Kidney (tissue), 14 donors: ENCODE measurements around the gene IER3. TPM values are rescaled to one million over a fixed set of nuclear protein-coding genes. Genes with fewer than 3 reads are reported as not detected.
A peak's percentile ranks its signal among the peaks of the same experiment; 100 is the strongest.
"Not testable (repeated sequence)": the region's sequence is repeated elsewhere in the genome, so short reads cannot be mapped to it uniquely, and the experiment has no call there.

Experiments
- DNase-seq, 5 donors: peaks; one replicate each; pipeline ENCODE4 v3.0.0-alpha.2; 2013 to 2020
- FAIRE-seq: peaks from 2 replicates; lab custom pipeline; 2012; peaks lifted over from hg19 to GRCh38; lab: Jason Lieb, UNC
- H3K27ac ChIP-seq, 2 donors: one replicate each; pipeline ENCODE4 v1.7.0; 2013; ENCODE audit warnings: low read depth in 2 of 2, low read length in 2 of 2, inconsistent platforms in 1 of 2
- H3K27me3 ChIP-seq: one replicate; pipeline ENCODE4 v1.7.1; 2013; ENCODE audit warnings: low read length, inconsistent platforms; ENCODE audit not compliant: control insufficient read depth, insufficient read depth
- H3K36me3 ChIP-seq, 3 donors: one replicate each; pipeline versions ENCODE4 v1.7.0 to v1.7.1; 2013; ENCODE audit warnings: low read length in 3 of 3, control low read depth in 1 of 3, inconsistent platforms in 1 of 3; ENCODE audit not compliant: insufficient read depth in 3 of 3, control insufficient read depth in 2 of 3
- H3K4me1 ChIP-seq, 3 donors: one replicate each; pipeline versions ENCODE4 v1.7.0 to v1.7.1; 2013; ENCODE audit warnings: low read length in 3 of 3, inconsistent platforms in 1 of 3, low read depth in 1 of 3; ENCODE audit not compliant: control insufficient read depth in 2 of 3, insufficient read depth in 2 of 3
- H3K4me3 ChIP-seq, 3 donors: one replicate each; pipeline versions ENCODE4 v1.7.0 to v1.8.1; 2013; ENCODE audit warnings: low read length in 3 of 3, control low read depth in 1 of 3, inconsistent platforms in 1 of 3
- H3K9ac ChIP-seq, 3 donors: one replicate each; pipeline versions ENCODE4 v1.7.0 to v1.7.1; 2013; ENCODE audit warnings: low read length in 3 of 3, control low read depth in 1 of 3, inconsistent platforms in 1 of 3
- H3K9me3 ChIP-seq, 3 donors: one replicate each; pipeline versions ENCODE4 v1.7.0 to v1.7.1; 2013; ENCODE audit warnings: low read length in 3 of 3, control low read depth in 1 of 3, inconsistent platforms in 1 of 3; ENCODE audit not compliant: control insufficient read depth in 2 of 3, insufficient read depth in 1 of 3
- CTCF ChIP-seq: IDR thresholded peaks from 3 replicates; pipeline ENCODE4 v1.5.1; 2012; ENCODE audit warnings: mild to moderate bottlenecking, moderate library complexity, borderline replicate concordance; ENCODE audit not compliant: insufficient read depth; ENCODE audit errors: extremely low read depth
- intact Hi-C: fragments of 100-400 bp; cut with DNase I; formaldehyde crosslinking; loops from one replicate; pipeline ENCODE4 v1.11.1; 2022
- polyA plus RNA-seq: library from polyadenylated mRNA; stranded (reverse); fragments of 350-450 nt; fragmentation: Illumina TruSeq; extraction: RNeasy Lipid Tissue Mini Kit (QIAGEN cat#74804); gene quantifications from one replicate; pipeline ENCODE4 v1.2.3, GENCODE V29; 2014; ENCODE audit warnings: low read depth, low replicate concordance; ENCODE audit not compliant: insufficient read depth
- total RNA-seq: library from RNA; stranded (reverse); fragmentation: NEBNext Ultra II Directional; extraction: Animal tissue kit (Norgen Biotek cat#: 25700); gene quantifications from one replicate; pipeline ENCODE4 v1.2.1, GENCODE V29; 2021
- donor health status: control.
- donor health status: control.
- donor health status: control.
- donor health status: control.
- donor health status: control.
- donor health status: DM: yes; HTN: yes; CAD: no.
- donor health status: Normal renal cell carcinoma (clear cell type).

The IER3 gene
- total and polyA plus RNA-seq, 2 donors from 2014 or later = 59.5 to 94.3 TPM

- H3K9me3 ChIP-seq = no peaks in the 10 kb centered on the region
- no peak overlapping the region for H3K27ac ChIP-seq
- H3K27me3 ChIP-seq = no peaks in the 10 kb centered on the region
- peaks cover 0 to 28% (median 19%) of the 10 kb centered on the region in 3 donors for H3K4me1 ChIP-seq
- intact Hi-C loops = no loop called here
- no peak overlapping the region for H3K4me3 ChIP-seq
- H3K9ac ChIP-seq = no peak overlapping the region
- TF ChIP-seq CTCF = no peak
- DNase-seq (no peak), FAIRE-seq (no peak)
- H3K36me3 ChIP-seq = no peaks in the 10 kb centered on the region
Measured at GRCh38 chr6:30767944-30768301, 23.6 kb upstream of the IER3 start.

DNA sequence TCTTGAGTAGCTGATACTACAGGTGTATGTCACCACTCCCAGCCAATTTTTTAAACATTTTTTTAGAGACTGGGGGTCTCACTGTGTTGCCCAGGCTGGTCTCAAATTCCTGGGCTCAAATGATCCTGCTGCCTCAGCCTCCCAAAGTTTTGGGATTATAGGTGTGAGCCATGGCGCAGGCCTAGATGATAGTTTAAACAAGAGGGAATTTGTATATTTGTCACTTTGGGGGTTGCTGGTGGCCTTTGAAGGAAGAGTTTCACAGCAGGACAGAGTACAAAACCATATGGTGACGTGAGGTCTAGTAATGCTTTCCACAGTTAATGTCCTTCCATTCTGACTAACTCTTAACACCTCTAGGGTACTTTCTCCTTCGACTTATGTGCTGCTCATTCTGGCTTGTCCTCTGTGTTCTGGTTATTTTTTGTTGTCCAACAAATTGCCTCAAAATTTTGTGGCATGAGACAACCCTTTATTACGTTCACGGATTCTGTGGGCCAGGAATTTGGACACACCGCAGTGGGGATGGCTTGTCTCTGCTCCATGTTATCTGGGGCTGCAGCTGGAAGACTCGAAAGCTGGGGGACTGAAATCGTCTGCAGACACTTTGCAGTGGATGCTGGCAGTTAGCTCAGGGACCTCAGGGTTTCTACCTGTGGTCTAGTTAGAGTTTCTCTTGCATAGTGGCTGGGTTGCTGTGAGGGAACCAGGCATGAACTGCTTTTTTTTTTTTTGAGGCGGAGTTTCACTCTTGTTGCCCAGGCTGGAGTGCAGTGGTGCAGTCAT, 23.0 kb upstream of the IER3 start:
- FAIRE-seq = no peak

DNA sequence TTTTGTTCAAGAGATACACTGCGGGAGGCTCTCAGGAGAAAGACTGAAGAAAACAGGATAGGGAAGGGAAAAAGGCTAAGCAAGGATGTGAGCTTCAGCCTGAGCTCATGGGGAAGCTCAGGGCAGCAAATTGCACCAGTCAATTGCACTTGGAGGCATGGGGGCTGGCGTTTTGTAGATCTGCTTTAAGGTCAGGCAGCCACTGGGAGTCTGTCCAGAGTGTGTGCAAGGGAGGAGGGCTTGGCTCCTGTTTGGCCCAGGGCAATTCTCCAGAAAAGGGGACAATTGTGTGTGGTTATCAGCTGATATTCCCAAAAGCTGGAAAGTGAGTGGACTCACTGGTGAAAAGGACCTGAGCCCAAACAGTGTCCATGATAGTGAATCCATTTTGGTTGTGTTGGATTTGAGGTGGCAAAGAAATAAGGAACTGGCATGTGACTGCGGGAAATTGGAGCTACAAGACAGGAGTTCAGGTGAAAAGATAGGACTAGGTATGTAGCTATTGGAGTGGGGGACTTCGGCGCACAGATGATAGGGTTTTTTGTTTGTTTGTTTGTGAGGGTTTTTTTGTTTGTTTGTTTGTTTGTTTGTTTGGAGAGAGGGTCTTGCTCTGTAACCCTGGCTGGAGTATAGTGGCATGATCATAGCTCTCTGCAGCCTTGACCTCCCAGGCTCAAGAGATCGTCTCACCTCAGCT, 22.3 kb upstream of the IER3 start:
- H3K9me3 ChIP-seq = no peaks in the 10 kb centered on the region
- intact Hi-C loops = no loop called here
- TF ChIP-seq CTCF = no peak
- no peaks in the 10 kb centered on the region for H3K36me3 ChIP-seq
- H3K9ac ChIP-seq = no peak overlapping the region
- peaks cover 0 to 28% (median 19%) of the 10 kb centered on the region in 3 donors for H3K4me1 ChIP-seq
- no peak overlapping the region for H3K27ac ChIP-seq
- DNase-seq (no peak), FAIRE-seq (no peak)
- no peaks in the 10 kb centered on the region for H3K27me3 ChIP-seq
- no peak overlapping the region for H3K4me3 ChIP-seq

More for the DNA sequence above, 23.0 kb upstream of the IER3 start:
- Histone ChIP-seq H3K9me3 (no peaks in the 10 kb centered on the region), H3K27ac (no peak overlapping the region), H3K36me3 (no peaks in the 10 kb centered on the region), H3K4me1 (peaks cover 0 to 28% (median 19%) of the 10 kb centered on the region in 3 donors), H3K4me3 (no peak overlapping the region), H3K9ac (no peak overlapping the region), H3K27me3 (no peaks in the 10 kb centered on the region)
- no peak for DNase-seq
- intact Hi-C loops = no loop called here
- no peak for TF ChIP-seq CTCF

DNA sequence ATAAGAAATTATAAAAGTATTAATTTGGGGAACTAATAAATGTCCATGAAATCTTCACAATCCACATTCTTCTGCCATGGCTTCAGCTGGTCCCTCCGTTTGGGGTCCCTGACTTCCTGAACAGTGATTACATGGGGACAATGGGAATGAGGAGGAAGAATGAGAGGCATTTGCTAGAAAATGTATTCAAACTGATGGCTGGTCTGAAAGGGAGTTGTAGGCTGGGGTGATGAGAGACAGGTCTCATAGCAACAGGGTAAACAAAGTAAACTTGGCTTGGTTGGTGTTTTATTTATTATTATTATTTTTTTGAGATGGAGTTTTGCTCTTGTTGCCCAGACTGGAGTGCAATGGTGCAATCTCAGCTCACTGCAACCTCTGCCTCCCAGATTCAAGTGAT, 21.1 kb upstream of the IER3 start:
- intact Hi-C loops, H3K9ac ChIP-seq, H3K27ac ChIP-seq: not testable (repeated sequence)

DNA sequence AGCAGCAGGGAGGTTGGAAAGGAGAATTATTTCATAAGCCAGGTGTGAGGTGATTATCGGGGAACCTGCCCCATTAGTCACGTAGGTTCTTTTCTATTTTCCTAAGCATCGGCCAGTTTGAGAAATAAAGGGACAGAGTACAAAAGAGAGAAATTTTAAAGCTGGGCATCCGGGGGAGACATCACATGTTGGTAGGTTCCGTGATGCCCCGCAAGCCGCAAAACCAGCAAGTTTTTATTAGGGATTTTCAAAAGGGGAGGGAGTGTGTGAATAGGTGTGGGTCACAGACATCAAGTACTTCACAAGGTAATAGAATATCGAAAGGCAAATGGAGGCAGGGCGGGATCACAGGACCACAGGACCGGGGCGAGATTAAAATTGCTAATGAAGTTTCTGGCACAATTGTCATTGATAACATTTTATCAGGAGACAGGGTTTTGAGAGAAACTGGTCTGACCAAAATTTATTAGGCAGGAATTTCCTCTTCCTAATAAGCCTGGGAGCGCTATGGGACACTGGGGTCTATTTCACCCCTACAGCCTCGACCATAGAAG, 20.2 kb upstream of the IER3 start:
- H3K27me3 ChIP-seq, FAIRE-seq, H3K36me3 ChIP-seq, intact Hi-C loops, H3K9me3 ChIP-seq, DNase-seq: not testable (repeated sequence)
- peak overlapping the region in 1 of 3 donors; percentile 37 for H3K9ac ChIP-seq
- peak overlapping the region; percentile 86 to 93 for H3K27ac ChIP-seq
- peak overlapping the region in 1 of 3 donors; percentile 3 for H3K4me3 ChIP-seq
- H3K4me1 ChIP-seq = peaks cover 0 to 27% (median 27%) of the 10 kb centered on the region in 3 donors

More for the DNA sequence above, 21.1 kb upstream of the IER3 start:
- H3K36me3 ChIP-seq, DNase-seq, H3K9me3 ChIP-seq, FAIRE-seq, H3K4me3 ChIP-seq, H3K27me3 ChIP-seq: not testable (repeated sequence)
- H3K4me1 ChIP-seq = peaks cover 0 to 28% (median 21%) of the 10 kb centered on the region in 3 donors
